IMR-90 (cell line): Measurements from ENCODE around the gene CCND1.

Source experiments
- BHLHE40 ChIP-seq: fragments of 150-350 bp; IDR thresholded peaks from 2 replicates; pipeline ENCODE4 v1.6.1; 2016; ENCODE audit warnings: mild to moderate bottlenecking, low read depth, low read length
- CEBPB ChIP-seq: IDR thresholded peaks from 2 replicates; pipeline ENCODE4 v1.6.1; 2012; ENCODE audit warnings: low read depth, low read length, improper control_type of control experiment
- MAZ ChIP-seq: IDR thresholded peaks from 2 replicates; pipeline ENCODE4 v1.6.1; 2012; ENCODE audit warnings: low read depth, mild to moderate bottlenecking, low read length, improper control_type of control experiment, moderate library complexity, borderline replicate concordance
- POLR2A ChIP-seq: IDR thresholded peaks from 2 replicates; pipeline ENCODE4 v1.6.1; 2012; ENCODE audit warnings: mild to moderate bottlenecking, low read depth, low read length
- RAD21 ChIP-seq: IDR thresholded peaks from 2 replicates; pipeline ENCODE4 v1.6.1; 2012; ENCODE audit warnings: low read length, improper control_type of control experiment
- RCOR1 ChIP-seq: IDR thresholded peaks from 2 replicates; pipeline ENCODE4 v1.6.1; 2012; ENCODE audit warnings: mild to moderate bottlenecking, low read length, improper control_type of control experiment; ENCODE audit not compliant: insufficient replicate concordance
- RFX5 ChIP-seq: IDR thresholded peaks from 2 replicates; pipeline ENCODE4 v1.8.0; 2012; ENCODE audit warnings: low read depth, mild to moderate bottlenecking, low read length, moderate library complexity
- SMC3 ChIP-seq: fragments of 150-350 bp; IDR thresholded peaks from 2 replicates; pipeline ENCODE4 v1.6.1; 2016; ENCODE audit warnings: low read depth, mild to moderate bottlenecking, antibody characterized with exemption, low read length, moderate library complexity
- USF2 ChIP-seq: fragments of 150-350 bp; IDR thresholded peaks from 2 replicates; pipeline ENCODE4 v1.6.1; 2017; ENCODE audit warnings: mild to moderate bottlenecking, antibody characterized with exemption, low read length, low read depth
- TF ChIP-seq, protein P1 (sequence below): conservative IDR thresholded peaks from 2 replicates; pipeline ENCODE4 v1.5.1; 2012; ENCODE audit warnings: mild to moderate bottlenecking, low read depth, low read length, improper control_type of control experiment

- TF ChIP-seq, protein P1, sequence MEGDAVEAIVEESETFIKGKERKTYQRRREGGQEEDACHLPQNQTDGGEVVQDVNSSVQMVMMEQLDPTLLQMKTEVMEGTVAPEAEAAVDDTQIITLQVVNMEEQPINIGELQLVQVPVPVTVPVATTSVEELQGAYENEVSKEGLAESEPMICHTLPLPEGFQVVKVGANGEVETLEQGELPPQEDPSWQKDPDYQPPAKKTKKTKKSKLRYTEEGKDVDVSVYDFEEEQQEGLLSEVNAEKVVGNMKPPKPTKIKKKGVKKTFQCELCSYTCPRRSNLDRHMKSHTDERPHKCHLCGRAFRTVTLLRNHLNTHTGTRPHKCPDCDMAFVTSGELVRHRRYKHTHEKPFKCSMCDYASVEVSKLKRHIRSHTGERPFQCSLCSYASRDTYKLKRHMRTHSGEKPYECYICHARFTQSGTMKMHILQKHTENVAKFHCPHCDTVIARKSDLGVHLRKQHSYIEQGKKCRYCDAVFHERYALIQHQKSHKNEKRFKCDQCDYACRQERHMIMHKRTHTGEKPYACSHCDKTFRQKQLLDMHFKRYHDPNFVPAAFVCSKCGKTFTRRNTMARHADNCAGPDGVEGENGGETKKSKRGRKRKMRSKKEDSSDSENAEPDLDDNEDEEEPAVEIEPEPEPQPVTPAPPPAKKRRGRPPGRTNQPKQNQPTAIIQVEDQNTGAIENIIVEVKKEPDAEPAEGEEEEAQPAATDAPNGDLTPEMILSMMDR, result no peak
- TF ChIP-seq CEBPB, result no peak
- TF ChIP-seq RAD21, result no peak; the same call in 1 of the 2 replicates
- TF ChIP-seq BHLHE40, result no peak
- TF ChIP-seq RFX5, result no peak
- TF ChIP-seq USF2, result no peak
- TF ChIP-seq POLR2A, result no peak
- TF ChIP-seq SMC3, result no peak
- no peak for TF ChIP-seq RCOR1
- TF ChIP-seq MAZ, result no peak
These were observed 59.6 kb downstream of the CCND1 start for GRCh38 chr11:69700278-69701140.
